Ovary (tissue), 9 donors: ENCODE data around the gene AFAP1. TPM values are rescaled to one million over a fixed set of nuclear protein-coding genes. Genes with fewer than 3 reads are reported as not detected.

Source experiments
- DNase-seq, 5 donors: peaks; one replicate each; pipeline ENCODE4 v3.0.0-alpha.2; 2019 to 2020
- H3K27ac ChIP-seq, 2 donors: fragments of 200-600 bp; one replicate each; pipeline versions ENCODE4 v1.5.1 to v1.8.0; 2019 to 2022
- H3K27me3 ChIP-seq: fragments of 200-600 bp; one replicate; pipeline ENCODE4 v1.8.0; 2022
- H3K36me3 ChIP-seq: fragments of 200-600 bp; sonication (generic); one replicate; pipeline ENCODE4 v1.5.1; 2019
- H3K4me1 ChIP-seq: one replicate; pipeline ENCODE4 v1.8.1; 2013; ENCODE audit warnings: mild to moderate bottlenecking, moderate library complexity; ENCODE audit not compliant: insufficient read depth
- H3K4me3 ChIP-seq: fragments of 200-600 bp; sonication (generic); one replicate; pipeline ENCODE4 v1.5.1; 2017
- H3K9me3 ChIP-seq, 2 donors: fragments of 200-600 bp in 1 of 2; sonication (generic) in 1 of 2; one replicate each; pipeline versions ENCODE4 v1.5.1 to v1.8.1; 2013 to 2019; ENCODE audit warnings: mild to moderate bottlenecking in 1 of 2, moderate library complexity in 1 of 2
- EP300 ChIP-seq: sonication (generic); formaldehyde crosslinking; IDR thresholded peaks from one replicate; pipeline ENCODE4 v1.6.1; 2017; ENCODE audit warnings: antibody characterized with exemption
- POLR2A ChIP-seq: fragments of 450-650 bp; IDR thresholded peaks from one replicate; pipeline ENCODE4 v1.6.1; 2017; ENCODE audit warnings: antibody characterized with exemption, mild to moderate bottlenecking, moderate library complexity
- WGBS, 3 donors: extraction: QIAGEN DNeasy Blood & Tissue Kit in 1 of 3; methylation state at CpG; one replicate each; pipeline versions ENCODE4 v1.1.5 to v1.1.7; 2013 to 2017; 5-methylcytosine and 5-hydroxymethylcytosine counted together
- intact Hi-C, 4 donors: fragments of 100-400 bp; cut with DNase I; formaldehyde crosslinking; loops; one replicate each; pipeline versions ENCODE4 v1.11.0 to v1.15.1; 2022 to 2023
- polyA plus RNA-seq, 2 donors: library from polyadenylated mRNA; stranded (reverse); fragments of 200-250 nt in 1 of 2; fragments of 350-450 nt in 1 of 2; fragmentation: Illumina TruSeq in 1 of 2; extraction: RNeasy Lipid Tissue Mini Kit (QIAGEN cat#74804) in 1 of 2; gene quantifications; one replicate each; pipeline ENCODE4 v1.2.3, GENCODE V29; 2013 to 2014
- total RNA-seq, 7 donors: library from RNA; depleted of rRNA in 2 of 7; stranded (reverse); fragments of >200 nt in 2 of 7; fragmentation: NEBNext Ultra II Directional in 3 of 7; extraction: Animal tissue kit (Norgen Biotek cat#: 25700) in 3 of 7; gene quantifications; one replicate each; pipeline versions ENCODE4 v1.1.0 to v1.2.4, GENCODE V29; 2016 to 2023
- TF ChIP-seq, protein P1 (sequence below), 3 donors: fragments of 450-650 bp in 2 of 3; fragments of 200-600 bp in 1 of 3; IDR thresholded peaks; one replicate each; pipeline versions ENCODE4 v1.5.1 to v1.8.0; 2016 to 2022; ENCODE audit warnings: antibody characterized with exemption in 3 of 3, mild to moderate bottlenecking in 1 of 3
- donor health status: DM: no; HTN: no; CAD: no; lungs with moderate emphysema.
- donor health status: DM: no; HTN: no; CAD: no.
- donor health status: Bipolar disorder and iron deficiency.
- donor health status: DM: yes; HTN: yes; CAD: no.
- donor health status: DM: no; HTN: no; CAD: no.
- donor health status: DM: yes; HTN: yes; CAD: no.

The AFAP1 gene
- total and polyA plus RNA-seq, 9 donors = 8.6 to 42.3 (median 23.0) TPM

DNA sequence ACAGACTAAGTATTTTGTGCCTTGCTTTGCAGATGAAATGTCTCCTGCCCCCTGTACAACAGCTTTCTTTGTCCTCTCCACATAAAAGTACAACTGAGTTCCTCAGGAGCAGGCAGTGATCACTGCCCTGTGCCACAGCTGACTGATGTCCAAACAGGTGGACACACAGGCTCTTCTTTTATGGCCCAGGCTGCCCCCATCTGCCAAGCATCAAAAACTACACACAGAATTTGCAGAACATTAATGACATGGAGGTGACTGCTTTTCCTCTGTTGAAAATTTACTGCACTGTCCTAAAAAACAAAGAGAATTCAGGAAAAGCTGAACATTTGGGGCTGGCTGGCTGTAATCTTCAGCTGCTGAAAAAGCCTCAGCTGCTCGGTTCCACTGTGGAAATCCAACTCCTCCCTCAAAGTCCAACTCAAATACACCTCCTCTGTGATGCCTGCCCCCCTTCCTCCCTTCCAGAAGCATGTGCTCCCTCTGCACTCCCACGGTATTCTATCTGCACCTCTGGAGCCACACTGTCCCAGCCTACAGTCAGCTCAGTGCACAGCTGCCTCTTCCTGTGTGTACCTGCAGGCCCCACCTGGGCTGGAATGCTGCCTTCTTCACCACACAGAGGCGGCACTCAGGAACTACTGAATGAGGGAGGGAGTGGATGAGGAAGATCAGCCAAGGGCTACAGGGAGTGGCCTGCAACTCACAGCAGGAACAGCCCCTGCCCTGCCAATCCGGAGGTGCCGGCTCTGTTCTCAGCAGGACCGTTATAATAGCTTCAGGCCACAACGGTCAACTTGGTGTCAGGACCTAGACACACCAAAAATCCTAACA, 10.3 kb downstream of the AFAP1 start:
- H3K36me3 ChIP-seq = no peaks in the 10 kb centered on the region
- intact Hi-C loops = no loop called here
- H3K27ac ChIP-seq = no peak overlapping the region
- H3K9me3 ChIP-seq = no peaks in the 10 kb centered on the region
- 12 to 19% (median 18%) methylated on average over 7 of the region's 7 CpGs for WGBS, 3 donors
- no peak overlapping the region for H3K4me3 ChIP-seq
- no peak for DNase-seq
- no peaks in the 10 kb centered on the region for H3K27me3 ChIP-seq
- TF ChIP-seq POLR2A = no peak
- TF ChIP-seq, protein P1, sequence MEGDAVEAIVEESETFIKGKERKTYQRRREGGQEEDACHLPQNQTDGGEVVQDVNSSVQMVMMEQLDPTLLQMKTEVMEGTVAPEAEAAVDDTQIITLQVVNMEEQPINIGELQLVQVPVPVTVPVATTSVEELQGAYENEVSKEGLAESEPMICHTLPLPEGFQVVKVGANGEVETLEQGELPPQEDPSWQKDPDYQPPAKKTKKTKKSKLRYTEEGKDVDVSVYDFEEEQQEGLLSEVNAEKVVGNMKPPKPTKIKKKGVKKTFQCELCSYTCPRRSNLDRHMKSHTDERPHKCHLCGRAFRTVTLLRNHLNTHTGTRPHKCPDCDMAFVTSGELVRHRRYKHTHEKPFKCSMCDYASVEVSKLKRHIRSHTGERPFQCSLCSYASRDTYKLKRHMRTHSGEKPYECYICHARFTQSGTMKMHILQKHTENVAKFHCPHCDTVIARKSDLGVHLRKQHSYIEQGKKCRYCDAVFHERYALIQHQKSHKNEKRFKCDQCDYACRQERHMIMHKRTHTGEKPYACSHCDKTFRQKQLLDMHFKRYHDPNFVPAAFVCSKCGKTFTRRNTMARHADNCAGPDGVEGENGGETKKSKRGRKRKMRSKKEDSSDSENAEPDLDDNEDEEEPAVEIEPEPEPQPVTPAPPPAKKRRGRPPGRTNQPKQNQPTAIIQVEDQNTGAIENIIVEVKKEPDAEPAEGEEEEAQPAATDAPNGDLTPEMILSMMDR (IDR thresholded peaks at IDR 0.05) = no peak
- TF ChIP-seq EP300 = no peak
- H3K4me1 ChIP-seq = peaks cover 5% of the 10 kb centered on the region

- H3K36me3 ChIP-seq = no peaks in the 10 kb centered on the region
- 88 to 95% (median 94%) methylated on average over 7 of the region's 7 CpGs for WGBS, 3 donors
- H3K27ac ChIP-seq = no peak overlapping the region
- H3K4me1 ChIP-seq = peaks cover 5% of the 10 kb centered on the region
- H3K27me3 ChIP-seq = no peaks in the 10 kb centered on the region
- intact Hi-C loops = no loop called here
- TF ChIP-seq POLR2A (no peak), EP300 (no peak)
- TF ChIP-seq, protein P1 (IDR thresholded peaks at IDR 0.05) = no peak
- DNase-seq = no peak
- H3K9me3 ChIP-seq = no peaks in the 10 kb centered on the region
- no peak overlapping the region for H3K4me3 ChIP-seq
Measured at GRCh38 chr4:7928711-7929110, 10.9 kb downstream of the AFAP1 start.

DNA sequence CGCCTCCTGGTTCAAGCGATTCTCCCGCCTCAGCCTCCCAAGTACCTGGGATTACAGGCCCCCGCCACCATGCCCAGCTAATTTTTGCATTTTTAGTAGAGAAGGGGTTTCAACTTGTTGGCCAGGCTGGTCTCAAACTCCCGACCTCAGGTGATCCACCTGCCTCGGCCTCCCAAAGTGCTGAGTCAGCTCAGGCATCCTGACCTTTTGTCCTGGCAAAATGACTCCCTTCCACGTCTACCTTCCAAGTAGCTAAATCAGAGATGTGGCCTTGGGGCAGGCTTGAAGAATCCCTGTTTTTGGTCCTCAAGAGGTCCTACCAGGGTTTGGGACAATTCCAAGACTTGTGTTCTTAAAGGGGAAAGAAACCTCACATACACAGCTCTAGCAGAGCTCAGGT, 12.8 kb downstream of the AFAP1 start:
- Histone ChIP-seq H3K27ac (no peak overlapping the region), H3K4me1 (peaks cover 4% of the 10 kb centered on the region)
- TF ChIP-seq POLR2A (no peak), EP300 (no peak)
- TF ChIP-seq, protein P1 (IDR thresholded peaks at IDR 0.05) = no peak

DNA sequence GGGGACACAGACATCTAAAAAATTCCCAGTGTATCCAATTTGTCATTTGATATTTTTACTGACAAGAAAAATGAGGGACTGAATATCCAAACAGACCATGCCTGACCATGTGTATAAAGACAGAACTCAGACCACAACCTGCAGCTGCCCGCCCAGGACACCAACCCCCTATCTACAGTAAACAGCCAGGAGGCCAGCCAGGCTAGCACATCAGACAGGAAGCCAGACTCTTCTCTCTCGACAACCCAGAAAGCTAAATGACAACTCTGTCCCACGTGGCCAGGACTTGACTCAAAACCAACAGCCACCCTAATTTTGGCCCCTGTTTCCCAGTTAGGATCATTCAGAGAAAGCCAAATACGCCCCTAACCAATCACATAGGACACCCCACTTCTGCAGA, 15.1 kb downstream of the AFAP1 start:
- 78 to 90% (median 80%) methylated on average over 4 of the region's 4 CpGs for WGBS, 3 donors
- Histone ChIP-seq H3K4me1 (peaks cover 5% of the 10 kb centered on the region), H3K4me3 (no peak overlapping the region), H3K27ac (no peak overlapping the region), H3K36me3 (no peaks in the 10 kb centered on the region), H3K27me3 (no peaks in the 10 kb centered on the region), H3K9me3 (no peaks in the 10 kb centered on the region)
- TF ChIP-seq POLR2A (no peak), EP300 (no peak)
- TF ChIP-seq, protein P1 (IDR thresholded peaks at IDR 0.05) = no peak
- no peak for DNase-seq
- intact Hi-C loops = no loop called here

More for the DNA sequence above, 12.8 kb downstream of the AFAP1 start:
- DNase-seq = no peak
- Histone ChIP-seq H3K9me3 (no peaks in the 10 kb centered on the region), H3K27me3 (no peaks in the 10 kb centered on the region), H3K36me3 (no peaks in the 10 kb centered on the region), H3K4me3 (no peak overlapping the region)
- WGBS, 3 donors = 85 to 92% (median 91%) methylated on average over 7 of the region's 7 CpGs
- intact Hi-C loops = no loop called here
